NCI-H146 treated with DMSO at 0.1 percent for 48 hours (cell line): ENCODE results near the gene AKAP1.
"Not testable (repeated sequence)": the region's sequence is repeated elsewhere in the genome, so short reads cannot be mapped to it uniquely, and the experiment has no call there.

ENCODE experiments used
- DNase-seq: peaks from one replicate; lab custom pipeline; 2025; ENCODE audit not compliant: unreplicated experiment; lab: John Stamatoyannopoulos, UW

AKAP1 gene

DNA sequence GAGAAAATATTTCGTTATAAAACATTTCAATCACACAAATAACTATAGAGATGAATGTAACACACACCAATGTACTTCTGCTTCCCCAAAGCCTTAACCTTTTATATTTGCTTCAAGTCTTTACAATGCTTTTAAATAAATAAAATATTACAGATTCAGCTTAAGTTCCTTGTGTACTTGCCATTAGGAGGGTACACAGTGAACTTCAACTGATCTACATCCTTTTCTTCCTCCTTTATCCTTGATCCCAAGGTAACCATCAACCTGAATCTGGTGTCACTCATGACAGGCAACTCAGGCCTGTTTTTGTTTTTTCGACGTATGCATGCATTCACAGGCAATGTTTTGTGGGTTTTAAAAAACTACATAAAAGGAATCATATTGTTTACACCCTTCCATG, 9.3 kb upstream of the AKAP1 start:
- no peak for DNase-seq

GRCh38 chr17:57077000-57077399, 8.0 kb upstream of the AKAP1 start:
- DNase-seq, result peak; percentile 41

DNA sequence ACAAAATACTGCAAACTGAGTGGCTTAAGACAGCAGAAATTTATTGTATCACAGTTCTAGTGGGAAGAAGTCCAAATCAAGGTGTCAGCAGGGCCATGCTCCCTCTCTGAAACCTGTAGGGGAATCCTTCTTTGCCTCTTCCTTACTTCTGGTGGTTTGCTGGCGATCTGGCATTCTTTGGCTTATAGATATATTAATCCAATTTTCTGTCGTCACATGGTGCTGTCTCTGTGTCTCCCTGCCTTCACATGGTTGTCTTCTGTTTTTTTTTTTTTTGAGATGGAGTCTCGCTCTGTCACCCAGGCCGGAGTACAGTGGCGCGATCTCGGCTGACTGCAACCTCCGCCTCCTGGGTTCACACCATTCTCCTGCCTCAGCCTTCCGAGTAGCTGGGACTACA, 6.8 kb upstream of the AKAP1 start:
- no peak for DNase-seq

DNA sequence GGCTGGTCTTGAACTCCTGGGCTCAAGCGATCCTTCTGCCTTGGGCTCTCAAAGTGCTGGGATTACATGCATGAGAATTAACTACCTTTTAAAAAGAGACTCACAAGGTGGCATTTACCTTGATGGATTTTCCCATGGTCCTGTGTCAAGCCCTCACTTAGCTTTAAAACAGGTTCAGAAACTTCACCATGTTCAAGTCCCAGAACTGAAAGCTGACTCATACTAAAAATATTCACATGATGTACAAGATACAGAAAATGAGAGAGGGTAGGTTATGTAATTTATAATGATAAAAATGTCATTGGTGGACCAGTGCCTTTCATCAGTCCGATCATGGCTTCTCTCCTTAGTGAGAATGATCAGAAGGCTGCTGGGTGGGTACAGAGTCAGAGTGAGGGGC, 4.3 kb upstream of the AKAP1 start:
- no peak for DNase-seq

DNA sequence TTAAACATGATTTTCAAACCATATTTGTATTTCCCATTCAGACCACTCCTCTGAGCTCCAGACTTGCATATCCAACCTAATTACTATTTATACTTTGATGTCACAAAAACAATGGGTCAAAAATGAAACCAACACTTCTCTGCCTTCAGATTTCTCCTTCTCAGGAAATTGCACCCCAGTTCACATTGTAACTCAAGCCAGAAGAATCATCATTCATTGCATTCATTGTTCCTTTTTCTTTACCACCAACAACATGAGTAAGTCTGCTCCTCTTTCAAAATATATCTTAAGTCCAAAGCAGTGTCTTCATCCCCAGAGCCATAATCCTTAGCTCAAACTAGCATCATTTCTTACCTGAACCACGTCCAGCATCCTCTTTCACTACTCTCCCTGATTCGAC, 2.6 kb upstream of the AKAP1 start:
- no peak for DNase-seq

DNA sequence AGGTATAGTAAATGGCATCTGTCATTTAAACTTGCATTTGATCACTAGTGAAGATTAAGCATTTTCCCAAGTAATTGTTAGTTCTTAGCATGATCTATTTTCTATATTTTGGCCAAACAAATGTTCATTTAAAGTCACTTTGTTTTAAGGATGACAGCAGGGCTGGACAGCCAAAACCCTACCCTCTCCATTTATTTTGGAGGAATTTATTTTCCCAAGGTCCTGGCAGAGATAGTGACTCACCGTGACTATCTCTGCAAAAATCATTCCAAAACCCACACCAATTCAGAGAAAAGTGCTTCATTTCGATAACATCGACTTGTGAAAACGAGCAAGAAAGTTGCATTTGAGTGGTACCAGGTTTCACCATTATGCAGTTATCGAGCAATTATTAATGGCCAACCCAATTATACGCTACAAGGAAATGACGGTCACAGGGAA, 665 bp upstream of the AKAP1 start:
- no peak for DNase-seq

GRCh38 chr17:57085448-57086068, 512 bp downstream of the AKAP1 start:
- DNase-seq, result peak; percentile 49

DNA sequence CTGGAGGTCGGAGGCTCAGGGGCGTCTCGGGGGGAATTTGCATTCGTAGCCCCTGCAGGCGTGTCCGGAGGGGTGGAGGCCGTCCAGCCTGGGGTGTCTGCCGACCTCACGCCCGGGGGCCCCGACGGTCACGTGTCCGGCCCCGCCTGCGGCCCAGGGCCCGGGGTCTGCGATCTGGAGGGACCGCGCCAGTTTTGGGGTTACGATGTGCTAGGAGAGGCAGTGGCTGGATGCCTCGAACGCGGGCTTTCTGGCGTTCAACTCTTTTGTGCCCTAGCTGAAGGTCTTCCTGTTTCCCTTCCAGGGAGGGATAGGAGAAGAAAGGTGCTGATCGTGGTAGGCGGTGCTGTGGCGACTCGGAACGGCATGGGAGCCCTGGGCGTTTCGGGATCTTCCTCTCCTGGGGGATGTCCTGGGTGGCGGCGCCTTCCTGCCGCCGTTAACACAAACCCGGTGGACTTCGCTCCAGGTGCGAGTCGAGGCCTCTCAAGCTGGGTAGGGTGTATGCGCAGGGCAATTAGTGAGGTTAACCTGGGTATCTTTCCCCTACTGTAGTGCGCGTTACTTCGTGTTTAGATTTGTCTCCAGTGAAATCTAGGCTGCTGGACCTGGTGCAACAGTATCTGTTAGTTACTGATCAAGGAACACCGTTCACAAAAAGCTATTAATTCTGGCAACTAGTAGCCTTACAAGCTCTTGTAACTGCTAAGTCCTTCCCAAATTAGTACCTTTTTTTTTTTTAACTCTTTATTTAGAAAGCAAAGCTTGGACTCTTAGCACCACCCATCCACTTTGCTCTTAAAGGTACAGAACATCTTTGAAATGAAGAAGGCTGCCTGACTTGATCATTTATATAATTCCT, 1.3 kb downstream of the AKAP1 start:
- peak; percentile 34 for DNase-seq

- no peak for DNase-seq
Measured at GRCh38 chr17:57088298-57088697, 3.3 kb downstream of the AKAP1 start.

- DNase-seq, result no peak
Measured at GRCh38 chr17:57089391-57089790, 4.3 kb downstream of the AKAP1 start.

- DNase-seq, result no peak
Measured at GRCh38 chr17:57090560-57091185, 5.6 kb downstream of the AKAP1 start.

- no peak for DNase-seq
Measured at GRCh38 chr17:57091186-57091618, 6.2 kb downstream of the AKAP1 start.

- DNase-seq, result no peak
Measured at GRCh38 chr17:57092171-57092570, 7.1 kb downstream of the AKAP1 start.

DNA sequence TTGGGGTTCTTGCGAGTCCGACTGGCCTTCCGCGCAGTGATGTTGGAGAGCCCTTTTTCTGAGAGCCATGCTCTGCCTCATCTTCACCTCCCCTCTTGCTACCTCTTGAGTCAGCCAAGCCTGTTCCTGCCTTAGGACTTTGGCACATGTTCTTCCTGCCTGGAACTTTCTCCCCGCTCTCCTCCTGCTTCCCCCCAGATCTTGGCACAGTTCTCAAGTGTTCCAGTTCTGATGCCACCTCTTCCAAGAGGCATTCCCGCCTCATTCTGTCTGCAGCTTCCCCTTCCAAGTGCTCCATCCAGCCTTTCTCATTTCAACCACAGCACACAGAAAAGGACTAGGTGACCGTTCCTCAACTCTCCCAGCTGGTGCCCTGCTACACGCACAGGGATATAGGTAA, 7.7 kb downstream of the AKAP1 start:
- DNase-seq, result no peak

DNA sequence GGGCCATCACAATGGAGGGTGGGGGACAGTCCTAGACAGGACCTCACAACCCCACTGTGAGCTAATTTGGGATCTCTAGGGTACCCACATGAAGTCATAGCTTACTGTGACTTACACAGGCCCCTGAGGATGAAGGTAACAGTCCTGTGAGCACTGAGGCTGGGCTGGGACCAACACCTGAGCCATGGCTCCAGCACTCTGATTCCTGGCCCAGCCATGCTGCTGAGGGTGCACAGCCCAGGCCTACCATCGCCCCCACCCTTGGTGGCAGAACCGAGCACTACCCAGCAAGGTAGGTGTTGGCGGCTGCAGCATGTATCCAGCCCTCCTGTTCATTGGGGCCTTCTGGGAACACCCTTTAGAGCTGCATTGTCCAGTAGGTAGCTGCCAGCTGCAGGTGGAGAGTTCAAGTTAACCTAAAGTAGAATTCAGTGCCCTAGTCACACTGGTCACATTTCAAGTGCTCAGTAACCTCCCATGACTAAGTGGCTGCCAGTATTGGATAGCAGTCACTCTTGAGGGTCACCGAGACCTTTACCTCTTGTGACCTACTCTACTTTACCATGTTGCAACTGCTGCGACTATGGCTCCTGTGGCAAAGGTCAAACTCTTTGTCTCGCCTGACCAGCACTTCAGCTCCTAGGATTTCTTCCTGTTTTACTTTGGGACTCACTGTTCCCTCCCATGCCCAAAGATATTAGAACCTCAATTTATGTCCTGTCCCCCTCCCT, 11.6 kb downstream of the AKAP1 start:
- no peak for DNase-seq

- DNase-seq, result peak; percentile 67
Measured at GRCh38 chr17:57097832-57098421, 12.9 kb downstream of the AKAP1 start.

GRCh38 chr17:57099165-57099564, 14.1 kb downstream of the AKAP1 start:
- no peak for DNase-seq

- DNase-seq, result no peak
Measured at GRCh38 chr17:57102122-57102521, 17.1 kb downstream of the AKAP1 start.

DNA sequence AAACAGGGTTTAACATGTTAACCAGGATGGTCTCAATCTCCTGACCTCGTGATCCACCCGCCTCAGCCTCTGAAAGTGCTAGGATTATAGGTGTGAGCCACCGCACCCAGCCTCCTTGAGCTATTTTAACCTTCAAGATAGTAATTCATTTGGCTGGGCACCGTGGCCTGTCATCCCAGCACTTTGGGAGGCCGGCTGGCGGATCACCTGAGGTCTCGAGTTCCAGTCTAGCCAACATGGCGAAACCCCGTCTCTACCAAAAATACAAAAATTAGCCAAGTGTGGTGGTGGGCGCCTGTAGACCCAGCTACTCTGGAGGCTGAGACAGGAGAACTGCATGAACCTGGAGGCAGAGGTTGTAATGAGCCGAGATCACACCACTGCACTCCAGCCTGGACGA, 17.6 kb downstream of the AKAP1 start:
- DNase-seq, result not testable (repeated sequence)

DNA sequence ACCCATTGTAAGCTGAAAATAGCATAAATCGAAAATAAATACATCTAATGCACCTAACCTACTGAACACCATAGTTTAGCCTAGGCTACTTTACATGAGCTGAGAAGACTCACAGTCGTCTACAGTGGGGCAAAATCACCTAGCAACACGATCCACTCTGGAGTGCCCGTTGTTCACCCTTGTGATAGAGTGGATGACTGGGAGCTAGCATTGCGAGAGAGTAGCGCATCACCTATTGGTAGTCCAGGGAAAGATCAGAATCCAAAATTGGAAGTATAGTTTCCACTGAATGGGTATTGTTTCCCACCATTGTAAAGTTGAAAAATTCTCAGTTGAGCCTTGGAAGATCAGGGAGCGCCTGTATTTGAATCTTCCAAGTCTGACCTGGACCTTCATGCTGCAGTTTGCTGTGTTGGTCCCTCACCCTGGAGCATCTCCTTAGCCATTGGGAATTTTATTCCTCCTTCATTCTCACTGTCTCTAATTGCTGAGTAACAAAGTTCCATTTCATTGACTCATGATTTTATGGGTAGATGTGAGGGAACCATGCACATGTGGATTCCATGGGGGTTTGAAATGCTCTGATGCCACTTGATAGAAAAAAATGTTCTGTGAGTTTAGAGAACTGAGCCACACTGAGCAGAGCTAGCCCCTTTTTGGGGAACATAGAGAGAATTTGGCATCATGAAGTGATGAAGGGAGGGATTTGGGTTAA, 19.6 kb downstream of the AKAP1 start:
- DNase-seq, result no peak
